SK-N-SH (cell line): ENCODE results near the gene SLC46A1.

Experiments
- GABPA ChIP-seq: IDR thresholded peaks from 2 replicates; pipeline ENCODE4 v1.4.0; 2012; ENCODE audit warnings: low read depth, mild to moderate bottlenecking
- MAX ChIP-seq: IDR thresholded peaks from 2 replicates; pipeline ENCODE4 v1.4.0; 2012; ENCODE audit warnings: low read depth
- MXI1 ChIP-seq: IDR thresholded peaks from 2 replicates; pipeline ENCODE4 v1.6.1; 2012; ENCODE audit warnings: mild to moderate bottlenecking, low read depth, low read length, improper control_type of control experiment
- SMC3 ChIP-seq: IDR thresholded peaks from 2 replicates; pipeline ENCODE4 v1.6.1; 2012; ENCODE audit warnings: low read depth, low read length, improper control_type of control experiment
- TAF1 ChIP-seq: IDR thresholded peaks from 2 replicates; pipeline ENCODE4 v1.6.1; 2012; ENCODE audit warnings: low read depth, mild to moderate bottlenecking, low read length, moderate library complexity, borderline replicate concordance
- USF1 ChIP-seq: IDR thresholded peaks from 2 replicates; pipeline ENCODE4 v1.4.0; 2012; ENCODE audit warnings: low read depth, borderline replicate concordance
- USF2 ChIP-seq: fragments of 150-350 bp; IDR thresholded peaks from 2 replicates; pipeline ENCODE4 v1.6.1; 2017; ENCODE audit warnings: antibody characterized with exemption, low read length, low read depth, borderline replicate concordance
- ZBTB33 ChIP-seq: IDR thresholded peaks from 2 replicates; pipeline ENCODE4 v1.4.0; 2012; ENCODE audit warnings: low read depth, borderline replicate concordance
- TF ChIP-seq, protein P1 (sequence below): fragments of 200-600 bp; sonication (generic); IDR thresholded peaks from 2 replicates; pipeline ENCODE4 v1.6.1; 2017; ENCODE audit warnings: antibody characterized with exemption, mild to moderate bottlenecking, moderate library complexity

DNA sequence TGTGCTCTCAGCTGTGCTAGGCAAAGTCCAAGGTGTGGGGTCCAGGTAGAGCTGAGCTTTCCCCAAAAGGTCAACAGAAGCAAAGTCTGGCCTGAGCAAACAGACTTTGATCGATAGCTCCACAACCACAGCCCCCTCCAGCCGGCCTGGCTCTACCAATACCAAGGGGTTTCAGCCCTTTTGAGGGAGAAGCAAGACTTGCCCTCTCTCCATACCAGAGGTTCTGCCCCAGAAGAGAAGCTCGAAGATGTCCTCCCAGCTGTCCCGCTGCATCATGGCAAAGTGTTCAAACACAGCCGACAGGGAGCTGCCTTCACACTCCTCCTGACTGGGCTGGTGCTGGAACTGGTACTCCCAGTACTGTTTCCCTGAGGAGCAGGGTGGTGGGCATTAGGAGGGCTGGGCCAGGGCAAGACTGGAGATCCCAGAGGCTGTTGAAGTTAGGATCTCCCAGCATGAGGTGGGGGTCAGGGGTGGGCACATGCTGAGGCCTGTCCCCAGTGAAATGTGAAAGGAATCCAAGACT, 37.6 kb downstream of the SLC46A1 start:
- TF ChIP-seq, protein P1, sequence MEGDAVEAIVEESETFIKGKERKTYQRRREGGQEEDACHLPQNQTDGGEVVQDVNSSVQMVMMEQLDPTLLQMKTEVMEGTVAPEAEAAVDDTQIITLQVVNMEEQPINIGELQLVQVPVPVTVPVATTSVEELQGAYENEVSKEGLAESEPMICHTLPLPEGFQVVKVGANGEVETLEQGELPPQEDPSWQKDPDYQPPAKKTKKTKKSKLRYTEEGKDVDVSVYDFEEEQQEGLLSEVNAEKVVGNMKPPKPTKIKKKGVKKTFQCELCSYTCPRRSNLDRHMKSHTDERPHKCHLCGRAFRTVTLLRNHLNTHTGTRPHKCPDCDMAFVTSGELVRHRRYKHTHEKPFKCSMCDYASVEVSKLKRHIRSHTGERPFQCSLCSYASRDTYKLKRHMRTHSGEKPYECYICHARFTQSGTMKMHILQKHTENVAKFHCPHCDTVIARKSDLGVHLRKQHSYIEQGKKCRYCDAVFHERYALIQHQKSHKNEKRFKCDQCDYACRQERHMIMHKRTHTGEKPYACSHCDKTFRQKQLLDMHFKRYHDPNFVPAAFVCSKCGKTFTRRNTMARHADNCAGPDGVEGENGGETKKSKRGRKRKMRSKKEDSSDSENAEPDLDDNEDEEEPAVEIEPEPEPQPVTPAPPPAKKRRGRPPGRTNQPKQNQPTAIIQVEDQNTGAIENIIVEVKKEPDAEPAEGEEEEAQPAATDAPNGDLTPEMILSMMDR: no peak
- TF ChIP-seq USF1 (no peak), MXI1 (no peak), MAX (no peak), USF2 (no peak), TAF1 (no peak), SMC3 (no peak), GABPA (no peak), ZBTB33 (no peak)
